GM12891 (cell line): ENCODE measurements around the gene SMDT1.

Experiments used
- POLR2A ChIP-seq: IDR thresholded peaks from 2 replicates; pipeline ENCODE4 v1.6.1; 2011; ENCODE audit warnings: low read depth, low read length, control low read depth
- POLR2AphosphoS5 ChIP-seq: IDR thresholded peaks from 2 replicates; pipeline ENCODE4 v1.6.1; 2011; ENCODE audit warnings: low read depth, low read length, control low read depth
- SPI1 ChIP-seq: IDR thresholded peaks from 2 replicates; pipeline ENCODE4 v1.6.1; 2011; ENCODE audit warnings: low read depth, low read length, control low read depth
- TAF1 ChIP-seq: IDR thresholded peaks from 2 replicates; pipeline ENCODE4 v1.6.1; 2011; ENCODE audit warnings: low read depth, low read length, control low read depth

DNA sequence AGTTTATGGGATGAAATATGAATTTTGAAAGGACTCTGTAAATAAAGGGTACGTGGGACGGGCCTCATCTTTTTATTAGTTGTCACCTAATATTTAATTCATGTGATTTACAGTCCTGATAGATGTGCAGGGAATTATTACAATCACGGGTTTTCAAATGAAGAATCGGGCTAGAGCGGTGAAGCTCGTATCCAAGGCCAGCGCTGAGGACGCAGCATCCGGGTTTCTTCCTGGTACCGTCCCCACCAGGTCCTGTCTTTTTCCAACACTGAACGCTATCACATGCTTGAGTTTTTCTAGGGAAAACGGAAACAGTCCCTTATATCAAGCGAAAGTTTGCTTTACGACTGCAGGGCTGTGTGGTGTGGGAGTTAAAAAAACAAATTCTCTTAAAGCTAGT is 787 bp downstream of the SMDT1 start:
- TF ChIP-seq POLR2AphosphoS5 (no peak), TAF1 (no peak), POLR2A (no peak), SPI1 (no peak)
